ENCODE measurements around the gene SH3BGRL3.

SH3BGRL3 gene

DNA sequence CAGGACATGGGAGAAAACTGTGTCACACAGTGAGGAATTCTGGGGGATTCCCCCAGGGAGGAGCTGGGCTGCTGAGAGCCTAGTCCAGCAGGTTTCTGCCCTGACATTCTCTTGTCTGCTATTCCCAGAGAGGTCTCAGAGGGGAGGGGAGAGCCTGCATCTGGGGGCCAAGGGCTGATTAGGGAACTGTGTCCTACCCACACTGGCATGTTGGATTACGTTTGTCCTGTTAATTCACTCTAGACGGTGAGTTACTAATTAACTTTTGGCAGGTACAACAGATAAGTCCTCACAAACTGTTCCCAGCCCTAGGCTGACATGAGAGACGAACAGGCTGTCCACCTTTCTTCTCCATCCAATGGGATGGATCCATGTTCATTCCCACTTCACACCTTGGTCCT lies 2.6 kb upstream of the SH3BGRL3 start:
- in situ Hi-C loops (cut with MboI; ENCODE audit: low sequenced_read_pairs) = no loop called here

GRCh38 chr1:26277719-26278118 lies 2.2 kb upstream of the SH3BGRL3 start:
- in situ Hi-C loops (cut with MboI; ENCODE audit: low sequenced_read_pairs) = no loop called here

DNA sequence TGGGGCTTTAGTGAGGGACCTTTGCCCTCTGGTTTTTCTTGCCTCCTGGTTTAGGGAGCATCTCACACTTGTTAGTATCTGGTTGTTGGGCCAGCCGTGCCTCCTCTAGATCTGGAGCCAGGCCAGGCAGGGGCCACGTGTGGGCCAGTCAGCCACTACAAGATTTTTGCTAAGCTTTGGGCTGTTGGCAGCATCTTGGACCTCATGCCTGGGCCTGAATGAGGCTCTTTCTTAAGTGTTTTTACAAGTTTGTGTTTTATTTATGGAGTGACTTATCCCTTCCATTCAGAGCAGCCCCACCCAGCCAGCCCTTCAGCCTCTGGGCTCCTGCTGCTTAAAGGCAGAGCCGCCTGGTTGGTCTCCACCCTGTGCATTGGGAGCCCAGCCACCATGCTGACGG lies 1.6 kb upstream of the SH3BGRL3 start:
- in situ Hi-C loops (cut with MboI; ENCODE audit: low sequenced_read_pairs) = no loop called here

- in situ Hi-C loops (cut with MboI; ENCODE audit: low sequenced_read_pairs) = no loop called here
Measured at GRCh38 chr1:26278724-26279455, 996 bp upstream of the SH3BGRL3 start.

DNA sequence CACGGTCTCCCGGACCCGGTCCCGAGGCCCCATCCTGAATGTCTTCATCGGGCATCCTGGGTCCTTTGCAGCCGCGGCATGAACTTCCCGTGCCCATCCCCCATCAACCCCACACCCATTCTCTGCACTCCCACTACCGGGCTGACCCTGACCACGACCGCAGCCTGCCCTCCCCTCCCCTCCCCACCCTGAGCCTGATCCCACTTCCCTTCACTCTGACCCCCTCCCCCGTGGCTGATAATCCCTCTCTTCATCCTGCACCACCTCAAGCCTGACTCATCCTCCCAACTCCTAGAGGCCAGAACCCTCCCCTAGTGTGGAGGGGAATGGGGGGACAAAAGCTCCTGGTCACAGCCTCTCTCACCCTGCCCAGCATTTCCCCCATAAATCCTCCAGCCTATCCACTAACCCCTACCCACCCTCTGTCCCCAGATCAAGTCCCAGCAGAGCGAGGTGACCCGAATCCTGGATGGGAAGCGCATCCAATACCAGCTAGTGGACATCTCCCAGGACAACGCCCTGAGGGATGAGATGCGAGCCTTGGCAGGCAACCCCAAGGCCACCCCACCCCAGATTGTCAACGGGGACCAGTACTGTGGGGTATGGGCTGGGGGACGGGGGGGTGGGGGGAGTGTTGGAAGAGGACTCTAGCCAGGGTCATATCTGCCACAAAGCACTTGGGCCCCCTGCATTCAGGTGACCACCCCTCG lies 602 bp downstream of the SH3BGRL3 start:
- in situ Hi-C loops (cut with MboI; ENCODE audit: low sequenced_read_pairs) = no loop called here

GRCh38 chr1:26281091-26281958 lies 1.4 kb downstream of the SH3BGRL3 start:
- in situ Hi-C loops (cut with MboI; ENCODE audit: low sequenced_read_pairs) = no loop called here

GRCh38 chr1:26281971-26282370 lies 2.1 kb downstream of the SH3BGRL3 start:
- in situ Hi-C loops (cut with MboI; ENCODE audit: low sequenced_read_pairs) = no loop called here

DNA sequence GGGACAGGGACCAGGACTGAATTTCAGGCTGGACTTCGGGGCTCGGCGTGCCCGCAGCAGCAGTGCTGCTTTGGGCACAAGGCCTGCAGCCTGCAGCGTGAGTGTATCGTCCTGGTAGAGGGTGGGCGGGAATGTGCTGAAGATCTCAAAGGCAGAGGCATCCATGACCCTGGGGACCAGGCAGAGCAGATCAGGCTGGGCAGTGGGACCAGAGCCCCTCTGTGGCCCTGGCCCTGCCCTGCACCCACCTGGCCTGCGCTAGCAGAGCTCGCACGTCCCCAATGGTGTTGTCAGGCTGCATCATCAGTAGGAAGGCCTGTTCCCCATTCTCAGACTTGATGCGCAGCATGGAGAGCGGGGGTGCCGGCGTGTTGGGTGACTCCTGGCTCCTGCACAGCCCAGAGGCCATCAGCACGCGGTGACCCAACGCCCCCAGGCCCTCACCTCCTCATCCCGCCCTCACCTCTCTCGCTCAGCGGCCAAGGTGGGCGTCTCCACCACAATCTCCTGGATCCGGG lies 2.6 kb downstream of the SH3BGRL3 start:
- in situ Hi-C loops (cut with MboI; ENCODE audit: low sequenced_read_pairs) = no loop called here

GRCh38 chr1:26283279-26283853 lies 3.5 kb downstream of the SH3BGRL3 start:
- in situ Hi-C loops (cut with MboI; ENCODE audit: low sequenced_read_pairs) = no loop called here

- in situ Hi-C loops (cut with MboI; ENCODE audit: low sequenced_read_pairs) = no loop called here
Measured at GRCh38 chr1:26283871-26284596, 4.1 kb downstream of the SH3BGRL3 start.

DNA sequence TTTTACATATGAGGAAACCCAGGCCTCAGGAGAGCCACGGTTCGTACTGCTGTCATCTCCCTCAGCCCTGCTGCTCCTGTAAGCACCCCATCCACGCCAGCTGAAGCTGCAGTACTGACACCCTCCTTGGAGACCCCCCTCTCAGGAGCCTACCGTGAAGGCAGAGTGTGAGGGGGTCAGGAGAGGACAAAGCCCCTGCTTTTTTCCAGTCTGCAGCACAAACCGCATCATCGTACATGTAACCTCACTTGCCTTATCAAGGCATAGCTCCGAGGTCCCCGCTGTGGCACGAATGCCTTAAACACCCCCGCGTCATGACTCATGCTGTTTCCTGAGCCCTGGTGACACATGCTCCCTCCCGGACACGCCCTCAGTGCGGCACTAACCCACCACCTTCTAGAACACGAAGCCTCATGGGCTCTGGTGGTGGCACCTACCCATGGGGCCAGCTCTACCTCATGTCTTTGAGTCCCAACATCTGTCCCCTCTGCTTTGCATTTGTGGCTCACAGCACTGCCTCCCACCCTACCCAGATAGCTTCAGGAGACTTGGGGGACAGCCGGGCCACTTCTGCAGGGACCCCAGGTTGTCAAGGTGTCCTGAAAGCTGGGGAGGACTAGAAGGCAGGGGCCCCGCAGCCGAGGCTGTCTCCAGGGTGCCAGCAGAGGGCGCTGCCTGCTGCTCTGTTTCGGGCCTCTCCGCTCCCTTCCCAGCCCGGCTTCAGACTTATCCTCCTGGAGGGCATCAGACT lies 4.9 kb downstream of the SH3BGRL3 start:
- in situ Hi-C loops (cut with MboI; ENCODE audit: low sequenced_read_pairs) = no loop called here

- in situ Hi-C loops (cut with MboI; ENCODE audit: low sequenced_read_pairs) = no loop called here
Measured at GRCh38 chr1:26285366-26286063, 5.6 kb downstream of the SH3BGRL3 start.

GRCh38 chr1:26286064-26286416 lies 6.2 kb downstream of the SH3BGRL3 start:
- in situ Hi-C loops (cut with MboI; ENCODE audit: low sequenced_read_pairs) = no loop called here

DNA sequence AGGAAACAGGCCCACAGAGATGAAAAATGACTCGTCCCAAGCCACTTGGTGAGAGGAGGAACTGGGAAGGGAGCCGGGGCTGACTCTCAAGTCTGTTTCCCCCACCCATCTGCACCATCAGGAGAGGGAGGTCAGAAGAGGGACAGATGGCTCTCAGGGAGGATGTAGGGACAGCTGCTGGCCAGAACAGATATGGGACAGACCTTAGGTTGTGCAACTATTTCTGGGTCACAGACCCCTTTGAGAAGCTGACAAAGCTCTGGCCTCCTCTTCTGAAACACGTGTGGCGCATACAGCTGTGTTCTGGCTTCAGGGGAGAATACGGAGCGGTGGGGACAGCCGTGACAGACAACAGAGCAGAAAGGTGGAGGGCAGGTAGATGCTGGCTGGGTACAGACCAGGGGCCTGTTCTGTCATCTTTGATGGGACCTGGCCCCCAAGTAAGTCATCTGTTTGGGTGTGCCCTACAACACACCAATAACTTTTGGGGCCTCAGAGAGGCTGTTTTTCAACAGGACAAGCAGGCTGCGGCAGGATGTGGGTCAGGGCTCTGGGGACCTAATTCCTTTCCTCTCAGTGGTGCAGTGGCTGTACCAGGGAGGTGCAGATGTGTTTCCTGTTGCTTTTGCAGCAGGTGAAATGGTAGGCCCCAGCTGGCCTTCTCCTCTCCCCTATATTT lies 7.3 kb downstream of the SH3BGRL3 start:
- in situ Hi-C loops (cut with MboI; ENCODE audit: low sequenced_read_pairs) = no loop called here

DNA sequence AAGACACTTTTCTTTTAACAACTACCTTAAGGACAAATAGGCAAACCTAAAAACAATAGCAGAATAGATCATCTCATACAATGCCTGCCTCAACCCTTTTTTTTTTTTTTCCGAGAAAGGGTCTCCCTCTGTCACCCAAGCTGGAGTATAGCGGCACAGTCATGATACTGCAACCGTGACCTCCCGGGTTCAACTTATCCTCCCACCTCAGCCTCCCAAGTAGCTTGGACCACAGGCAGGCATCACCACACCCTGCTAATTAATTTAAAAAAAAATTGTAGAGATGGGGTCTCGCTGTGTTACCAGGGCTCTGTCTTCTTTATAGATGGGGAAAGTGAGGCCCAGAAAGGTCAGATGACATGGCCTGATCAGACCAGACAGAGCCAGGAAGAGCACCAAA lies 7.9 kb downstream of the SH3BGRL3 start:
- in situ Hi-C loops (cut with MboI; ENCODE audit: low sequenced_read_pairs) = no loop called here

- in situ Hi-C loops (cut with MboI; ENCODE audit: low sequenced_read_pairs) = no loop called here
Measured at GRCh38 chr1:26288311-26288941, 8.5 kb downstream of the SH3BGRL3 start.

DNA sequence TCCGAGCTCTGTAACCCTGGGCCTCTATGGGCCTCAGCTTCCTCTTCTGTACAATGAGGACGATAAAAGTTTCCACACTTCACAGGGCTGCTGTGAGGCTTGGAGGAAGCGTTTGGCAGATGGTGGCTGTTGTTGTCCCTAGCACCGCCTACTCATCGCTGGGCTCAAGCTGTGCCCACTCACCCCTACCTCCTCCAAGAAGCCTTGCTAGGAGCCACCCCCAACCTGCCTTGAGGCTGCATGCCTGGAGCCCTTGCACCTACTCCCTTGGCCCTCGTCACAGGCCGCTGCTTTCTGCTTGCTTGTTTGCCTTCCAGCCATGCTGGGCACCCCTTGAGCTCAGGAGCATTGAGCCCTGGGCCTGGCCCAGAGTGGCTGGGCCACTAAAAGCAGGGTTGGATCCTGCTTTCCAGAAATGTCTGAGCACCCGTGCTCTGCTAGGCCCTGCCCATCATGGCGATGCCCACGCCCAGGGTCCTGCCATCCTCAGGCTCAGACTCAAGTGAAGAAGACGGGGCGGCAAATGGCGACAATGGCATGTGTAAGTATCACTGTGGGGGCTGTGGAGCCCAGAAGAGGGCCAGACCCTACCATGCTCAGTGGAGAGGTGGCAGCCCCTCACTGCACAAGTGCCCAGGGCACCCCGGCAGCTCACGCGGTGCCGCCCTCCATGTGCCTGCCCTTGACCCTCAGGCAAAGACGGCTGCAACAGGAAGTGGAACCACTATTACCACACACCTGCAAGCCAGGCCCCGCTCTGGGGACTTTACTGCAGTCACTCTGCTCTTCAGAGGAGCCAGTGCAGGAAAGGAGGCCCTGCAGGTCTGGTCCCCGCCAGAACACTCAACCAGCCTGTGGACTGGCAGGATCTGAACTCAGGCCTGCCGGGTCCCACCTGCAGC lies 9.5 kb downstream of the SH3BGRL3 start:
- in situ Hi-C loops (cut with MboI; ENCODE audit: low sequenced_read_pairs) = no loop called here

All from HL-60/S4 treated with retinoic acid at 250 ng/mL for 4 days and 3 days (cell line).